ENCODE measurements around the gene NDUFA9. TPM values are rescaled to one million over a fixed set of nuclear protein-coding genes. Genes with fewer than 3 reads are reported as not detected.

Gene NDUFA9
- total RNA-seq, 1 experiment from 2014 or later: 97.8 TPM

DNA sequence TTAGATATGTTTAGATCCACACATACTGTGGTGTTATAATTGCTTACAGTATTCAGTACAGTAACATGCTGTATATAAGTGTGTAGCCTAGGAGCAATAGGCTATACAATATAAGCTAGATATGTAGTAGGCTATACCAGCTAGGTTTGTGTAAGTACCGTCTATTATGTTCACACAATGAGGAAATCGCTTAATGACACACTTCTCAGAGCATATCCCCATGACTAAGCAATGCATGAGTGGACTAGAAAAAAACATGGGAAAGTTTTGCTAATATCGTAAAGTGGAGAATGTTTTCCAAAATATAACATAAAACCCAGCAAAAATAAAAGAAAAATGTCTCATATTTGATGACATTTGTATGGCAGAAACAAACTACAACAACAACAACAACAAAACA, 27.4 kb upstream of the NDUFA9 start:
- Mint-ChIP-seq H3K4me1 (no peaks in the 10 kb centered on the region), H3K27me3 (ENCODE audit: low read depth) (peaks cover 4% of the 10 kb centered on the region), H3K4me3 (no peak overlapping the region), H3K27ac (no peak overlapping the region), H3K9me3 (peaks cover 6% of the 10 kb centered on the region; the same call in 1 of the 2 replicates), H3K36me3 (no peaks in the 10 kb centered on the region)
- ATAC-seq: no peak
- TF ChIP-seq KAT7 (CRISPR knock-in tag; IDR thresholded peaks at IDR 0.05; ENCODE audit: borderline replicate concordance): no peak
- TF ChIP-seq ZNF671 (CRISPR knock-in tag; IDR thresholded peaks at IDR 0.05): no peak
- TF ChIP-seq OVOL2 (CRISPR knock-in tag; IDR thresholded peaks at IDR 0.05; ENCODE audit: borderline replicate concordance): no peak
- no peak for TF ChIP-seq ZNF416 (CRISPR knock-in tag; IDR thresholded peaks at IDR 0.05)
- TF ChIP-seq RORB (CRISPR knock-in tag; IDR thresholded peaks at IDR 0.05): no peak
- TF ChIP-seq, protein P1, sequence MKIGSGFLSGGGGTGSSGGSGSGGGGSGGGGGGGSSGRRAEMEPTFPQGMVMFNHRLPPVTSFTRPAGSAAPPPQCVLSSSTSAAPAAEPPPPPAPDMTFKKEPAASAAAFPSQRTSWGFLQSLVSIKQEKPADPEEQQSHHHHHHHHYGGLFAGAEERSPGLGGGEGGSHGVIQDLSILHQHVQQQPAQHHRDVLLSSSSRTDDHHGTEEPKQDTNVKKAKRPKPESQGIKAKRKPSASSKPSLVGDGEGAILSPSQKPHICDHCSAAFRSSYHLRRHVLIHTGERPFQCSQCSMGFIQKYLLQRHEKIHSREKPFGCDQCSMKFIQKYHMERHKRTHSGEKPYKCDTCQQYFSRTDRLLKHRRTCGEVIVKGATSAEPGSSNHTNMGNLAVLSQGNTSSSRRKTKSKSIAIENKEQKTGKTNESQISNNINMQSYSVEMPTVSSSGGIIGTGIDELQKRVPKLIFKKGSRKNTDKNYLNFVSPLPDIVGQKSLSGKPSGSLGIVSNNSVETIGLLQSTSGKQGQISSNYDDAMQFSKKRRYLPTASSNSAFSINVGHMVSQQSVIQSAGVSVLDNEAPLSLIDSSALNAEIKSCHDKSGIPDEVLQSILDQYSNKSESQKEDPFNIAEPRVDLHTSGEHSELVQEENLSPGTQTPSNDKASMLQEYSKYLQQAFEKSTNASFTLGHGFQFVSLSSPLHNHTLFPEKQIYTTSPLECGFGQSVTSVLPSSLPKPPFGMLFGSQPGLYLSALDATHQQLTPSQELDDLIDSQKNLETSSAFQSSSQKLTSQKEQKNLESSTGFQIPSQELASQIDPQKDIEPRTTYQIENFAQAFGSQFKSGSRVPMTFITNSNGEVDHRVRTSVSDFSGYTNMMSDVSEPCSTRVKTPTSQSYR (CRISPR knock-in tag; IDR thresholded peaks at IDR 0.05): no peak
- no peak for TF ChIP-seq EMX1 (CRISPR knock-in tag; IDR thresholded peaks at IDR 0.05)
- no peak for TF ChIP-seq ZNF121 (CRISPR knock-in tag; IDR thresholded peaks at IDR 0.05)
- TF ChIP-seq ZNF138 (CRISPR knock-in tag; conservative IDR thresholded peaks at IDR 0.05): no peak
- CTCF ChIA-PET: interaction anchor here (1.6 kb wide), 1 partner anchor 17 kb away, joined by 10 read pairs; no protein-coding TSS in a partner anchor
- DNase-seq (ENCODE audit: low spot score): no peak
- POLR2A ChIA-PET: no interaction called here

DNA sequence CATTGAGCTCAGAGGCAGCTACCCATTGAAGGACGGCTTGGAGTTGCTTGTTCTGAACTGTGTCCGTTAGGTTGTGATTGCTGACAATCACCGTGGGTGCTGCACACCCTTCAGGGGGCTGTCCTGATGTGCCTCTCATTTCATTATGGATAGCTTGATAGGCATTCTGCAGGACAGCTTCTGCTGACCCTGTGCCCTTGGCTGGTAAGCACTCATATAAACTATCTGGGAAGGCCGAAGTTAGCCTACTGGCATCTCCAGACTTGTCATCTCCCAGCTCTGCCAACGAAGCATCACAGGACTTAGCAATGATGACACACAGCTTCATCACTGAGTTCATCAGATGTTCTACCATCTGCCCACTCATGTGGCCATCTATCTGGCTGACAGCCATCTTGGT, 22.4 kb upstream of the NDUFA9 start:
- ATAC-seq (no peak), DNase-seq (ENCODE audit: low spot score) (no peak)
- Mint-ChIP-seq H3K4me1 (peaks cover 20% of the 10 kb centered on the region), H3K27ac (no peak overlapping the region), H3K9me3 (peaks cover 32% of the 10 kb centered on the region), H3K36me3 (peaks cover 19% of the 10 kb centered on the region), H3K27me3 (ENCODE audit: low read depth) (peaks cover 11% of the 10 kb centered on the region), H3K4me3 (no peak overlapping the region)
- CTCF ChIA-PET: interaction anchor here (0.9 kb wide), 1 partner anchor 22 kb away, joined by 3 read pairs; no protein-coding TSS in a partner anchor
- TF ChIP-seq RORB (CRISPR knock-in tag; IDR thresholded peaks at IDR 0.05) (no peak), ZNF121 (CRISPR knock-in tag; IDR thresholded peaks at IDR 0.05) (no peak), RELA (CRISPR knock-in tag; IDR thresholded peaks at IDR 0.05; ENCODE audit: borderline replicate concordance) (no peak), SP1 (CRISPR knock-in tag; conservative IDR thresholded peaks at IDR 0.05) (no peak), ZNF138 (CRISPR knock-in tag; conservative IDR thresholded peaks at IDR 0.05) (no peak), SOX15 (CRISPR knock-in tag; IDR thresholded peaks at IDR 0.05) (no peak), NR1H2 (CRISPR knock-in tag; IDR thresholded peaks at IDR 0.05) (no peak), CREB1 (CRISPR knock-in tag; IDR thresholded peaks at IDR 0.05) (no peak), ZBTB21 (CRISPR knock-in tag; IDR thresholded peaks at IDR 0.05; ENCODE audit: borderline replicate concordance) (no peak), EMX1 (CRISPR knock-in tag; IDR thresholded peaks at IDR 0.05) (no peak)
- TF ChIP-seq, protein P2, sequence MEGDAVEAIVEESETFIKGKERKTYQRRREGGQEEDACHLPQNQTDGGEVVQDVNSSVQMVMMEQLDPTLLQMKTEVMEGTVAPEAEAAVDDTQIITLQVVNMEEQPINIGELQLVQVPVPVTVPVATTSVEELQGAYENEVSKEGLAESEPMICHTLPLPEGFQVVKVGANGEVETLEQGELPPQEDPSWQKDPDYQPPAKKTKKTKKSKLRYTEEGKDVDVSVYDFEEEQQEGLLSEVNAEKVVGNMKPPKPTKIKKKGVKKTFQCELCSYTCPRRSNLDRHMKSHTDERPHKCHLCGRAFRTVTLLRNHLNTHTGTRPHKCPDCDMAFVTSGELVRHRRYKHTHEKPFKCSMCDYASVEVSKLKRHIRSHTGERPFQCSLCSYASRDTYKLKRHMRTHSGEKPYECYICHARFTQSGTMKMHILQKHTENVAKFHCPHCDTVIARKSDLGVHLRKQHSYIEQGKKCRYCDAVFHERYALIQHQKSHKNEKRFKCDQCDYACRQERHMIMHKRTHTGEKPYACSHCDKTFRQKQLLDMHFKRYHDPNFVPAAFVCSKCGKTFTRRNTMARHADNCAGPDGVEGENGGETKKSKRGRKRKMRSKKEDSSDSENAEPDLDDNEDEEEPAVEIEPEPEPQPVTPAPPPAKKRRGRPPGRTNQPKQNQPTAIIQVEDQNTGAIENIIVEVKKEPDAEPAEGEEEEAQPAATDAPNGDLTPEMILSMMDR (IDR thresholded peaks at IDR 0.05): no peak
- TF ChIP-seq, protein P3, sequence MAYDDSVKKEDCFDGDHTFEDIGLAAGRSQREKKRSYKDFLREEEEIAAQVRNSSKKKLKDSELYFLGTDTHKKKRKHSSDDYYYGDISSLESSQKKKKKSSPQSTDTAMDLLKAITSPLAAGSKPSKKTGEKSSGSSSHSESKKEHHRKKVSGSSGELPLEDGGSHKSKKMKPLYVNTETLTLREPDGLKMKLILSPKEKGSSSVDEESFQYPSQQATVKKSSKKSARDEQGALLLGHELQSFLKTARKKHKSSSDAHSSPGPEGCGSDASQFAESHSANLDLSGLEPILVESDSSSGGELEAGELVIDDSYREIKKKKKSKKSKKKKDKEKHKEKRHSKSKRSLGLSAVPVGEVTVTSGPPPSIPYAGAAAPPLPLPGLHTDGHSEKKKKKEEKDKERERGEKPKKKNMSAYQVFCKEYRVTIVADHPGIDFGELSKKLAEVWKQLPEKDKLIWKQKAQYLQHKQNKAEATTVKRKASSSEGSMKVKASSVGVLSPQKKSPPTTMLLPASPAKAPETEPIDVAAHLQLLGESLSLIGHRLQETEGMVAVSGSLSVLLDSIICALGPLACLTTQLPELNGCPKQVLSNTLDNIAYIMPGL (CRISPR knock-in tag; IDR thresholded peaks at IDR 0.05): no peak
- TF ChIP-seq, protein P4, sequence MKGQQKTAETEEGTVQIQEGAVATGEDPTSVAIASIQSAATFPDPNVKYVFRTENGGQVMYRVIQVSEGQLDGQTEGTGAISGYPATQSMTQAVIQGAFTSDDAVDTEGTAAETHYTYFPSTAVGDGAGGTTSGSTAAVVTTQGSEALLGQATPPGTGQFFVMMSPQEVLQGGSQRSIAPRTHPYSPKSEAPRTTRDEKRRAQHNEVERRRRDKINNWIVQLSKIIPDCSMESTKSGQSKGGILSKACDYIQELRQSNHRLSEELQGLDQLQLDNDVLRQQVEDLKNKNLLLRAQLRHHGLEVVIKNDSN (CRISPR knock-in tag; IDR thresholded peaks at IDR 0.05): no peak
- POLR2A ChIA-PET: interaction anchor here (1.2 kb wide), 1 partner anchor 22 kb away, joined by 3 read pairs; the partner anchor contains the start of genes AKAP3 and NDUFA9

Data from WTC11 (cell line).